ENCODE measurements around the gene ELAC1.

DNA sequence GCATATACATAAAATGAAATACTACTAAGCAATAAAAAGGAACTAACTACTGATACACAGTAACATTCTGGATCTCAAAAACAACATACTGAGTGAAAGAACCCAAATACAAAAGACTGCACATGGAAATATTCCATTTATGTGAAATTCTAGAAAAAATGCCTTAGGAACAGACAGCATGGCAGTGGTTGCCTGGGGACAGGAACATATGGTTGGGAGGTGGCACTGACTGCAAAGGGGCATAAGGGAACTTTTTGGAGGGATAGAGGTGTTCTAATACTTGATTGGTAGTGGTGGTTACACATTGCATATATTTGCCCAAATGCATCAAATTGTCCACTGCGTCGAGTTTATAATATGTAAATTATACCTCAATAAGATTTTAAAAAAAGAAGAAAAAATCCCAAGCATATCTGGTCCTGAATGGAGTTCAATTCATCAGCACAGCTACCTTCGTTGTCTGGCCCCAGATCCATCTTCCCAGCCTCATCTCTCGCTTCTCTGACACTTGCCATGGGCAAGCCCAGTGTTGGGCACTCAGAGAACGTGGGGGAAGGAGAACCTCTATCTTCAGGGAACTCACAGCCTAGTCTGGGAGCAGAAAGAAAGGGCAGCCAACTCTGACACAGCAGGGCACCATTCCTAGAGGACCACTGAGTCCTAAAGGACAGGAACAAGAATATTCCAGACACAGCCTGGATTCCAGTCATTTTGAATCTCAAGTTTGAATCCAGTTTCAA, 53.6 kb downstream of the ELAC1 start:
- TF ChIP-seq, protein P1, sequence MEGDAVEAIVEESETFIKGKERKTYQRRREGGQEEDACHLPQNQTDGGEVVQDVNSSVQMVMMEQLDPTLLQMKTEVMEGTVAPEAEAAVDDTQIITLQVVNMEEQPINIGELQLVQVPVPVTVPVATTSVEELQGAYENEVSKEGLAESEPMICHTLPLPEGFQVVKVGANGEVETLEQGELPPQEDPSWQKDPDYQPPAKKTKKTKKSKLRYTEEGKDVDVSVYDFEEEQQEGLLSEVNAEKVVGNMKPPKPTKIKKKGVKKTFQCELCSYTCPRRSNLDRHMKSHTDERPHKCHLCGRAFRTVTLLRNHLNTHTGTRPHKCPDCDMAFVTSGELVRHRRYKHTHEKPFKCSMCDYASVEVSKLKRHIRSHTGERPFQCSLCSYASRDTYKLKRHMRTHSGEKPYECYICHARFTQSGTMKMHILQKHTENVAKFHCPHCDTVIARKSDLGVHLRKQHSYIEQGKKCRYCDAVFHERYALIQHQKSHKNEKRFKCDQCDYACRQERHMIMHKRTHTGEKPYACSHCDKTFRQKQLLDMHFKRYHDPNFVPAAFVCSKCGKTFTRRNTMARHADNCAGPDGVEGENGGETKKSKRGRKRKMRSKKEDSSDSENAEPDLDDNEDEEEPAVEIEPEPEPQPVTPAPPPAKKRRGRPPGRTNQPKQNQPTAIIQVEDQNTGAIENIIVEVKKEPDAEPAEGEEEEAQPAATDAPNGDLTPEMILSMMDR (conservative IDR thresholded peaks at IDR 0.05 in 1 of 2, IDR thresholded peaks at IDR 0.05 in 1 of 2; ENCODE audit: extremely low read depth in 1 of 2, insufficient read depth in 1 of 2, low read depth in 1 of 2, low read length in 2 of 2) = no peak
- no peak for TF ChIP-seq EZH2 (IDR thresholded peaks at IDR 0.05; ENCODE audit: borderline replicate concordance, low read length)

Data from mammary epithelial cell (primary cell).